Measurements from ENCODE around the gene CRY2.

The CRY2 gene

GRCh38 chr11:45850446-45850845 is 3.2 kb downstream of the CRY2 start:
- no peak for DNase-seq

- no peak for DNase-seq
Measured at GRCh38 chr11:45851228-45851627, 4.0 kb downstream of the CRY2 start.

- DNase-seq: no peak
Measured at GRCh38 chr11:45852018-45852711, 4.9 kb downstream of the CRY2 start.

- DNase-seq: no peak
Measured at GRCh38 chr11:45852712-45853101, 5.4 kb downstream of the CRY2 start.

- no peak for DNase-seq
Measured at GRCh38 chr11:45853332-45854219, 6.3 kb downstream of the CRY2 start.

GRCh38 chr11:45855308-45855707 is 8.0 kb downstream of the CRY2 start:
- DNase-seq: no peak

GRCh38 chr11:45856044-45856468 is 8.8 kb downstream of the CRY2 start:
- no peak for DNase-seq

- DNase-seq: no peak
Measured at GRCh38 chr11:45857961-45858474, 10.7 kb downstream of the CRY2 start.

- DNase-seq: no peak
Measured at GRCh38 chr11:45858751-45859398, 11.6 kb downstream of the CRY2 start.

- no peak for DNase-seq
Measured at GRCh38 chr11:45859661-45860140, 12.4 kb downstream of the CRY2 start.

- no peak for DNase-seq
Measured at GRCh38 chr11:45860348-45860747, 13.1 kb downstream of the CRY2 start.

- DNase-seq: no peak
Measured at GRCh38 chr11:45860764-45861510, 13.7 kb downstream of the CRY2 start.

GRCh38 chr11:45864041-45864440 is 16.8 kb downstream of the CRY2 start:
- DNase-seq: no peak

- DNase-seq: no peak
Measured at GRCh38 chr11:45869551-45869950, 22.3 kb downstream of the CRY2 start.

GRCh38 chr11:45870706-45871105 is 23.4 kb downstream of the CRY2 start:
- DNase-seq: no peak

- DNase-seq: no peak
Measured at GRCh38 chr11:45871638-45872037, 24.4 kb downstream of the CRY2 start.

GRCh38 chr11:45872651-45873356 is 25.5 kb downstream of the CRY2 start:
- no peak for DNase-seq

GRCh38 chr11:45876401-45876800 is 29.1 kb downstream of the CRY2 start:
- DNase-seq: no peak

GRCh38 chr11:45877221-45877620 is 29.9 kb downstream of the CRY2 start:
- DNase-seq: no peak

- no peak for DNase-seq
Measured at GRCh38 chr11:45877845-45878244, 30.6 kb downstream of the CRY2 start.

GRCh38 chr11:45879803-45880686 is 32.8 kb downstream of the CRY2 start:
- no peak for DNase-seq

All from NCI-H1417 treated with DMSO at 0.1 percent for 48 hours (cell line).